Activated CD8-positive, alpha-beta memory T cell treated with anti-CD3 and anti-CD28 coated beads, Interleukin-2, amount 50 U/mL, for 1 hour (primary cell): ENCODE results near the gene NELFA.

ENCODE experiments used
- DNase-seq: peaks from one replicate; pipeline ENCODE4 v3.0.0-alpha.2; 2020; ENCODE audit errors: extremely low read depth

Gene NELFA

DNA sequence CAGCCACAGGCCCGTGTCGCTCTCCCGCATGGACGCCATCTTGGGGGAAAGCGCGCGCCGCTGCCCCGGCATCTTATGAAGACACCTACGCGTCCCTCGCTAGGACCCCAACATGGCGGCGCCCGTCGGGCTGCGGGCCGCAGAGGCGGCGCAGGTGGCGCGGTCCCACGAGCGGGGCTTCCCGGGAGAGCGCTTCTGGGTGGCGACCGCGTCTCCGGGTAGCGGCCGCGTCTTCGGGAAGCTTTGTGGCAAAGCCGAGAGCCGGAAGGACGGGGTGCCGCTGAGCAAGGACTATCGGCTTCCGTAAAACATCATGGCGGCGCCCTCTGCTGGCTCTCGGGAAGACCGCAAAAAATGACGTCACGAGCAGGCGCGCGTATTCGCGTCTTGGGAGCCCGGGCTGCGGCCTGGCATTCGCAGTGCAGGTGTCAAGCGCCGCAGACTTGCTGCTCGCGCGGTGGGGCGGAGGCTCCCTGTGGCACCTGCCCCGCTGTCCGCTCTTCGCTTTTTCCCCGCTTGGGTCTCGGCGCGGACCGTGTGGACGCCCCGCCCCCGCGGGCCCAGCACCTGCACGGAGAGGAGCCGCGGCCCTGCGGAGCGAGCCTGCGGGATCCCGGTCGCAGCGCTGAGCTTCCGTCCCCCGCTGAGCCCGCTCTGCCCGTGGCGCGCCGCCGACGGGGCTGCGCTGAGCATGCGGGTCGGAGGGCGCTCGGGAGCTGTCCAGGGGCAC, at the start of gene NELFA:
NELFA (minus strand) TSS at position 54 of the 730 bp plus-strand sequence; CDS start at position 39, 15 bp downstream.
- peak; percentile 95 for DNase-seq

DNA sequence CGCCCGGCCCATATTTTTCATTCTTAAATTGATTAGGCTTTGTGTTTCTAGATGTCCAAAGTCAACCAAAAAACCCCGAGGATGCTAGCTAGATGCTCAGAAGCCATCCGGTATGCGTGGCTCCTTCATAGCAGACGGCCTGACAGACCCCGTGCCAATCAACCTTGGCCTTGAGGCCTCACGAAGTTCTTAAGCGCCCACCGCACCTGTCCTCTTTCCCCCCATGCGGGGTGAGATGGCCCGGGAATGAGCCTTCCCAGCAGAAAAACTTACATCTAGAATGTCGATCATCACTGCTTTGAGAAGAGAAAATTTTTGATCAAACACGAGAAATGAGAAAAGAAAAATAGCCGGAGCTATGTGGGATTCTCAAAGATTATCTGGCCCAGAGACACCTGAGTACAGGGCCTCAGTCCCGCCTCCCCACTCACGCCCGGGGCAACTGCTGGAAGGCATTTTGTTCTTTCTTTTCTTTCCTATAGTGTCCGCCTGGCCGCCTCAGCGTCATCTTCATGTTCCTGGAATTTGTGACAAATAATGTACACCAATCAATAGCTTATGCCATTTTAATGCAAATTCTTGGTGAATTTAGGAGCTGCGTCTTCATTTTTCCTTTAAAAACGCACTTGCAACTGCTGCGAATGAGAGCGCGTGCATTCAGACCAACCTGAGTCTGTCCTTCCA, 48.8 kb upstream of the NELFA start:
- DNase-seq: no peak

DNA sequence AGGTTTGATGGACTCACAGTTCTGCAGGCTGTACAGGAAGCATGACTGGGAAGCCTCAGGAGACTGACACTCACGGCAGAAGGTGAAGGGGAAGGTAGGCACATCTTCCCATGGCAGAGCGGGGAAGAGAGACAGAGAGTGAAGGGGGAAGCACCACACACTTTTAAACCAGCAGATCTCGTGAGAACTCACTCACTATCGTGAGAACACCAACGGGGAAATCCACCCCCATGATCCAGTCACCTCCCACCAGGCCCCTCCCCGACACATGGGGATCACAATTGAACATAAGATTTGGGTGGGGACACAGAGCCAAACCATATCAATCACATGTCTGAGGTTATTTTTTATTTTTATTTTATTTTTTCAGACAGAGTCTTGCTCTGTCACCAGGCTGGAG, 45.4 kb upstream of the NELFA start:
- no peak for DNase-seq

DNA sequence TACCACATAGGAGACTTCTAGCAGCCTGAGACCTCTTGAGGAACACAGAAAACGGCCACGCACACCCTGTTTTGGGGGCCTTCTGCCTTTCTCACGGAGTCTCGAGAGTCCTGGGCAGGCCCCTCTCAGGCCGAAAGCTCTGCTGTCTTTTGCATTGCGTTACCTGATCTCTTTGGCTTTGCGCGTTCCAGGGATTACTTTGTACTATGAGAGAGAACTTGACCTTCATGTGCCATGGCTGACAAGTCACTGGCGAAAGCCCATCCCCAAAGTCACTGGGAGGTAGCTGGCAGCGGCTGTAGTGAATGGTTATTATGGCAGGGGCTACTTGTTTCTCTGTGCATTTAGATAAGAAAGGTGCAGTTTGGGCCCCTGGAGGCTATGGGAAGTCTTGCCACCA, 42.3 kb upstream of the NELFA start:
- DNase-seq: no peak

DNA sequence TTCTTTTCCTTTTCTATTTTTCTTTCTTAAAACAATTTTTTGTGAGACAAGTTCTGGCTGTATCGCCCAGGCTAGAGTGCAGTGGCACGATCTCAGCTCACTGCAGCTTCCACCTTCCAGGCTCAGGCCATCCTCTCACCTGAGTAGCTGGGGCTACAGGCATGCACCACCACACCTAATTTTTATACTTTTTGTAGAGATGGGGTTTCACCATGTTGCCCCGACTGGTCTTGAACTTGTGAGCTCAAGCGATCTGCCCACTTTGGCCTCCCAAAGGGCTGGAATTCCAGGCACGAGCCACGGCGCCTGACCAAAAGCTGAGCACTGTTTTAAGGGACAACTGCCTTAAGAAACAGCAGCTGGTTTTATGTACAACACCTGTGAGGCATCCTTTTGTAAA, 41.0 kb upstream of the NELFA start:
- no peak for DNase-seq

DNA sequence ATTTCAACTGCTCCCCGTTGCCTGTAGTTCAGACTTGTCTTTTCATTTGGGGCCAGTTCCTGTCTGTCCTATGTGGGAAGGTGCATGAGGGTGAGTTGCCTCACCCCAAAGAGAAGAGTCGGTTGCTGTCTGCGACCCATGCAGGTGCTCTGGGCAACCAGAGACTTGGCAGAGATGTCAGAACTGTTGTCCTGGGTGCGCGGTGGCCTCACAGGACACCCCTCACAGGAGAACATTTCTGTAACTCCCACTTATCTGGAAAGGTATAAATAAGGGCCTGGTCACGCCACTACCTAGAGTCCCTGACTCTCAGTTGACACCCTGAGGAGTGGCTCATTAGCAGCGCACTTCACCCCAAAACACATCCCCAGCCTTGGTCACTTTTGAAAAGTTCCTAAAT, 40.6 kb upstream of the NELFA start:
- DNase-seq: no peak

DNA sequence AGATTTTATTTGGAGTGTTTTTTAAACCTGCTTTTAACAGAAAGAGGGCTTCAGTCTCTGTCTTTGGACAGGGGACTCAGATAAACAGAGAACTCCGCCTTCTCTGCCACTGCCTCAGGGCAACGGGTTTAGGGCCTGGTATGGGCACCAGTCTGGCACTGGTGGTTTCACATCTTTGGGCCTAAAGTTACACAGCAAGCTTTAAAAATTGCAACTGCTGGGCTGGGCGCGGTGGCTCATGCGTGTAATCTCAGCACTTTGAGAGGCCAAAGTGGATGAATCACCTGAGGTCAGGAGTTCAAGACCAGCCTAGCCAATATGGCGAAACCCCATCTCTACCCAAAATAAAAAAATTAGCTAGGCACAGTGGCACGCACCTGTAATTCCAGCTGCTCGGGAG, 40.1 kb upstream of the NELFA start:
- DNase-seq: no peak

DNA sequence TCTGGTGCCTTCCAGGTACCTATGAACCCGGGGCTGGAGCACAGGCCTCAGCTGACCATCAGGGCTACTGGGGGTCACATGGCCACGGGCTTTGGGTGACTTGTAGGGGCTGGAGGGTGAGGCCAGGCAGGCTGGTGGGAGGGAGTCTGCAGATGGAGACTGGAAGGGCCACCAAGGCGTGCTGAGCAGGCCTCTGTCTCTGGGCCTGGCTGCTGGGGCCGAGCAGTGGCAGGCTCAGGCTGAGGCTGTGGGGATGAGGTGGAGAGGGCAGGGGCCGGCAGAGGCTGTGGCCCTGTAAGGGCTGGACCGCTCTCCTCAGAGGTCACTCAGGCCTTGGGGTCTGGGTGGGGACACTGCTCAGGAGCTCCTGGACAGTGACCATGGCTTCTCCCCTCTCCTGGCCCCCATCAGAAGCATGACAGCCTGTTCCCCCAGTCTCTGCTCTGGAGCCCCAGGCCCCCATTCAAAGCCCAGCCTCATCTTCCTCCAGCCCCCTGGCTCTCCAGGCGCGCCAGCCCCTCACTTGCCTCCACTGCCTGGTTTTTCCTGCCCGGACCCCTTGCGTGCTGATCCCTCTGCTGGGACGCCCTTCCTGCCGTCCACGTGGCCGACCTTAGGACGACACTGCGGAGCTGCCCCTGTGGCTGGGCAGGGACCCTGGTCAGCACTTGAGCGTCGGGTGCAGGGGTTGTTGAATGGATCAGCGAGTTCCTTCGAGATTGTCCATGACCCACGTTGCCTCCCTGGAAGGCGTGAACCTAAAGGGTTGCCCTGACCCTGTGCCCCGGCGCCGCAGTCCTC, 39.2 kb upstream of the NELFA start:
- DNase-seq: no peak

DNA sequence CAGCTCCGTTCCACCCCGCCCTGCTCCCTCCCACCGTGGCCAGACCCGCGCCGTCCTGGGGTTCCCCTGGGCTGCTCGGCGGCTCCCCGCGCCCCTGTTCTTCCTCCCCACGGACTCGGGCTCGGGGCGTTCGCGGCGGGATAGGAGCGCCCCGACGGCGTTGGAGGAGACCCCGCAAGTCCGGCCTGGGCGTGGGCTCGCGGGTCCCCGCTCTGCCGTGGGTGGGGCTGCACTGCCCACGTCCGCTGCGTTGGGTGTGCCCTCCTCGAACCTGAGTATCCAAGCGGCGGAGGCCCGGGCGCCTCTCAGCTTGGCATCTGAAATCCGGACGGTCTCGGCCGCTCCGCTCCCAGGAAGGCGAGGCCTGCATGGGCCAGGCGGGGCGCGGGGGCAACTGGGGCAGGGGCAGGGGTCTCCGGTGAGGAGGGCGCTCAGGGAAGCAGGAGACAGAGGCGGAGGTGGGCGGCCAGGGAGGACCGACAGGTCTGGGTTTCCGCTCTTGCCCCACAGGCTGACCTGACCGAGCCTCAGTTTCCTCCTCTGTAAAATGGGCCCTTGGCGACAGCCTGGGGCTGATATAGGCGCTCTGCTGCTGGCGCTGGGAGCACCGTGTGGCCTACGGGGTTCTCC, 38.4 kb upstream of the NELFA start:
- DNase-seq: no peak

DNA sequence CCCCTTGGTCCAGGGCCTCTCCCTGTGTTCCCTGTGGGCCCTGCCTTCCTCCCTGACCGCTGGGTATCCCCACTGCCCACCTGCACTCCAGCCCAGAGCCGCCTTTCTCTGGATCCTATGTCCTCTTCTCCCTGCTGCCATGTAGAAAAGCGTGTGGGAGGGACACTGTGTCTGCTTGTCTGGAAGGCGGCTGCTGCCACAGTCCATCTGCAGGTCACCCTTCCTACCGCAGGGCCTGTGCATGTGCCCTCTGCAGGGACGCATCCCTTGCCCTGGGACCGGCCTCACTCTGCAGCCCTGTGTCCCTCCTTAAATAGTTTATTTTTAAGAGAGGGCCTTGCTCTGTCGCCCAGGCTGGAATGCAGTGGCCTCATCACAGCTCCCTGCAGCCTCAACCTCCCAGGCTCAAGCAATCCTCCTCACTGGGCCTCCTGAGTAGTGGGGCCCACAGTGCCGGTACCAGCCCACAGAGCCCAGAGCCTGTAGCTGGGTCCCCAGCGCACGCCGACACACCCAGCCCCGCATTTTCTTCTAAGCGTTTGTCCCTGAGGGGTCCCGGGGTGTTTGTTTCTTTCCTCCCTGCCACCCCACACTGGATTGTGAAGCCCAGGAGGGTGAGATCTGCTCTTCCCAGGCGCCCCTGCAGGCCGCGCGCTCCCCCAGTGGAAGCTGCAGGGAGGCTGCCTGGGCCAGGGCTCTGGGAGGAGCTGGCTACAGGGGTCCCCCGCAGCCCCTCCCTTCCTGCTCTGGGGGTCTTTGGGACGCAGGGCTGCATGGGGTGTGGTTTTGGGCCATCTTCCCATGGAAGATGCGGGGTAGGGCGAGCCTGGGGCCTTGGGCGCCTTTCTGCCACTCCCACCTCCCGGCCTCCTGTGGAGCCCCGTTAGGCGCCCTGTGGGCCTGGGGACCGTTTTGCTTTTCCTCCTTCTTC, 37.5 kb upstream of the NELFA start:
- DNase-seq: no peak

DNA sequence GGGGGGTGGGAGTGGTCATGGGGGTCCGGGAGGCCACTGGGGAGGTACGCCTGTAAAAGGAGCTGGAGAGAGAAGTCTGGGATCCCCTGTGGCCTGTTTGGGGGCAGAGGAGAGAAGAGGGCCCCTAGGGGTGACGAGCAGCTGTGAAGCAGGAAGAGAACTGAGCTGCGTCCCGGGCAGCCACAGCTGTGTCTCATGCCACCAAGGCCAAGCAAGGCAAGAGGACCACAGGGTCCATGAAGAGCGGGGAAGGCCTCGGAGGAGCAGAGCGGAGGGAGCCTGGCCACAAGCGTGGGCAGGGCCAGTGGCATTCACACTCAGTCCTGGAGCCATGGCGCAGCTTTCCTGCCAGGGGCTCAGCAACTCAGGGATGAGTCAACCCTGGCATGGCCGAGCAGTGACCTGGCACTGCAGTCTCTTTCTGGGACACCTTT, 36.8 kb upstream of the NELFA start:
- DNase-seq: no peak

DNA sequence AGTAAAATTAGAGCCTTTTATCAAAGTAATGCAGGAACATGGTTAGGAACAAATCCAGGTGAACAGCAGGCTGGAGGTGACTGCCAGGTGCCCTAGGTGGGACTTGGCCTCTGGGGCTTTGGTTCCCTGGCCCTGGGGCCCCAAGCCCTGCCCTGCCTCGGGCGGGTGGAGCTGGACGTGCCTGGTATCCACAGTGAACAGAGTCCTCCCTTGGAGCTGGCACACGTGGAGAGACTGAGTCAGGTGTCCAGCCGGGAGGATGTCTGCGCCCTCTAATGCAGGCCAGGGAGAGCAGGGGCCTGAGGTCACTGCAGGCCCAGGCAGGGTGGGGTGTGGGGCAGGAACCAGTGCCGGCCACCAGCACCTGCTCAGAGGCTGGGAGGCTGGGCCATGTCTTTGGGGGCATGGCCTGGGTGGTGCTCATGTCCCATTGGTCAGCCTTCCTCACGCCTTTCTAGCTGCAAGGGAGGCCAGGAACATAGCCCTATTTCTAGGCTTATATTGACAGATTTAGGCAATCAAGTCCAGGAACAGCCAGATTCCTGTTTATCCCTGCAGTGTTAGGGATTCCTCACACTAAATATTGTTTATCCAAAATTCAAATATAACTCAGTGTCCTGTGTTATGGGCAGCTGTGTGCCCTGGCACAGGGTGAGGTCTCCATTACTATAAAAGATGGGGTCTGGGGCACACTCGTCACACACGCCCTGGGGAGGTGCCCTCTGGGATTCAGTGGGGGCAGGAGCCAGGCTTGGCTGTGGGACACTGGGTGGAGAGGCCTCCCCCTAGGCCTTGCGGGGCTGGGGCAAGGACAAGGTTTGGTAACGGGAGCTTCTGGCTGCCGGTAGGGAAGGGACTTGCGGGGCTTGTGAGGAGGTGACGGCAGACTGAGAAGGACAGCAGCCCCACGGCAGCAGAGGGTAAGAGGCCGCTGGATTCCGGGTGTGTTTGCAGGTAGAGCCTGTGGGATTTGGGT, 36.1 kb upstream of the NELFA start:
- no peak for DNase-seq

DNA sequence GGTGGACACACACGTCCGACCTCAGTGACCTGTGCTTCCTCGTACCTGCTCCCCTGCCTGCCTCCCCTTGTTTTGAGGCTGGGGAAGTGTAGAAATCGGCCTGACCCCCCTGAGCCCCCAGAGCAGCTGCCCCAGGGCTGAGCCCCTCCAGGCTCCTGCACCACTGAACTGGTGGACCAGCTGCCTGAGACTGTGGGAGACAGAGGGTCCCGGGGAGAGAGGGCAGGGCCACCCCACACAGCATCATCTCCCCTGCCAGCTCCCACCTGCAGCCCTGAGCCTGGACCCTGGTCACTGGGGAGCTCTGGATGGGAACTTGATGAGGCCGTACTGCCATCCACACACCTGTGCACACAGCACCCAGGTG, 35.3 kb upstream of the NELFA start:
- no peak for DNase-seq

DNA sequence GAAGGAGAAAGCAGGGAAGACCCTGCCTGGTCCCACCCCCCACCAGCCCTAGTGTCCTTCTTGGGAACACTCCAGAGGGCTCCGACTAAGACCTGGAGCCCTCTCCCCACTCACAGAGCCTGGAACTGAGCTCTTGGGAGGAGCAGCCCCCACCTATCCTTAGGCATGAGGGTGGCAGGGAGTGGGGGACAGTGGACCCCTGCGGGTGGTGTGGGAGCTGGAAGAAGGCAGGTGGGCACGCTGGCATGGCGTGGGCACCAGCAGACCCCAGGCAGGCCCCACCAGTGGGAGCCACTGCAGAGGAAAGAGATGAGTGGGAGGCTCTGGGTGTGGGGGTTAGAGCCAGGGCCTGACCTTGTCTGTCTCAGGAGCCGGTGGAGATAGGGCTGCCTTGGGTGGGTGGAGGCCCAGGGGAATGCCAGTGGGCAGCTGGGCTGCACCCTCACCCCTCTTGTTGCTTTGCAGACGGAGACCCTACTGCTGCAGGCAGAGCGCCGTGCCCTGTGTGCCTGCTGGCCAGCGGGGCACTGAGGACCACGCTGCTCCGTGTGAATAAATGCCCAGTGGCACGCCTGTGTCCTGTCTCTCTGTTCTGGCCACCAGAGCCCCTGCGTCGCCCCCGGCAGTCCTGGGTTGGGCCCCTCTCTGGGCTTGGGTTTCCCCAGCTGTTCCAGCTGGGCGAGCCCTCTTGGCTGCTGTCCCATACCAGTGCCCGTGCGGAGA, 34.8 kb upstream of the NELFA start:
- DNase-seq: no peak

DNA sequence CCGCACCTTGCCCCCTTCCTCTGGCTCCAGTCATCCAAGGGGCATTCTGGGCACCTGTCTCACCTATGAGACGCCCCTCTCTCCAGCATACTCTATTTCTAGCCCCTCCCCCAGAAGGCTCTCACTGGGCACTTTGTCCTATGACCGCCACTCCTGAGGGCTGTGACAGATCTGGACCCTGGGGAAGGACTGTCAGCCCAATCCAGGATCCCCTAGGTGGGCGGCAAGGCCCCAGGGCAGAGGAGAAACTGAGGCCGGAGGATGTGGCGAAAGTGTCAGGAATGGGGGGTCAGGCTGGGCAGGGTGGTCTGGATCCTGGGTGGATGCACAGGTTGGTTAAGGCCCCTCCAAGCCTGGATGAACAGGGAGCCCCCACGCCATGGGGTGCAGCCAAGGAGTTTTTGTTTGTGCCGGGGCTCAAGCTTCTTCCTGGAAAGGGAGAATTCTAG, 34.2 kb upstream of the NELFA start:
- no peak for DNase-seq

DNA sequence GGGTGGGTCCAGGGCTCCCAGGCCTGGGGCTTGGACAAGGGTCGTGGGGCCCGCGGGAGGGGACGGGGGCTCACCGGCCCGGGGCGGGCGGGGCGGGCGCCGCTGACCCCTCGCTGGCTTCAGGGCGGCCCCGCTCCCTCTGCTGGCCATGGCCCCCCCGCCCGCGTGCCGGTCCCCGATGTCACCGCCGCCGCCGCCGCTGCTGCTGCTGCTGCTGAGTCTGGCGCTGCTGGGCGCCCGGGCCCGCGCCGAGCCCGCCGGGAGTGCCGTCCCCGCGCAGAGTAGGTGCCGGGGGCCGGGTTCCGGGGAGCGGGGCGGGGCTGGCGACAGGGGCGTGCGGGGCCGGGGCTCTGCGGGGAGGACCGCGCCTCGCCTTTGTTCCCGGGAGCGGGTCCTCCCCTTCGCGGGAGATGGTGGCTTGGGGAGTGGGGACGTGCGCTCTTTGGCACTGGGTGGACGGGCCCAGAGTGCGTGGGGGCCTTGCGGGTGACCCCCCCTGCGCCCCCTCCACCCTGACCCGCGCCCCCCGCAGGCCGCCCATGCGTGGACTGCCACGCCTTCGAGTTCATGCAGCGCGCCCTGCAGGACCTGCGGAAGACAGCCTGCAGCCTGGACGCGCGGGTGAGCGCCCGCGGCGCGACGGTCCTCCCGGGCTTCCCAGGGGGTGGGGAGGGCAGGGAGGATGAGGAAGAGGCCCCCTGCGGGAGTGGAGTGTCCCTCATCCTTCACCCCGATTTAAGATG, 33.6 kb upstream of the NELFA start:
- DNase-seq: no peak

DNA sequence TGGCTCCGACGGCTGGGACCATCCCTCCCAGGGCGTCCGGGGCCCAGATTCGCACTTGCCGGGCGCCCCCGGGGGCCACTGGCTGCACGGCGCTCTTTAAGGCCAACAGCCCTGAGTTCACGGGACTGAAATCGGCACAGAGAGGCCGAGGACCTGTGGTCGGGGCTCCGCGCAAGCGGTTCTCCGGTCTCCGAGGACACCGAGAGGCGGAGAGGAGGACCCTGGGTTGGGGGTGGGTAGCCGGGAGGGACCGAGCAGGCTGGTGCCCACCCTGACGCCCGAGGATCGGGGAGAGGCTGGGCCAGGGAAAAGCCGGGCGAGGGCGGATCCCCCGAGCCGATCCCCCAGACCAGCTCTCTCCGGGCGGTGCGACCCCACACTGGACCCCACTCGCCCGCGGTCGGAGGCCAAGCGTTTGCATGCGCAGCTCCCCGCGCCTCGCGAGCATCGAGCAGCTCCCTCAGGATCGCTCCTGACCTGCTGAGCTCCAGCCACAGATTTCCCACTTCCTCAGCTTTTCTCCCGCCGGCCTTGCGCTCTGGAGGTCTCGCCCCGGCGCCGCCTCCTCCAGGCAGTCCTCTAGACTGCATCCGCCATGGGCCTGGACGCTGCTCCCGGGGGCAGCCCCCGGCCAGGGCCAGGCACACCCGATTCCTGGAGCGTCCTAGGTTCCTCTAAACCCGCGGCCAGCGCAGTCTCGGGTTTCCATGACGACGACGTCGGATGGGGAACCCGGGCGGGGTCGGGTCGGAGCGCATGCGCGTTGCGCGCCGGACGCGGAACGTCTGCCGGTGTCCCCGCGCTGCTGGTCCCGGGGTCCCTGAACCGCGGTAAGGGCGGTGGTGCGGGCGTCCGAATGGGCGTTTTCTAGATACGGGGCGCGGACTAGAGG, 32.7 kb upstream of the NELFA start:
- DNase-seq: peak; percentile 29
